ENCODE data around the gene PLEKHG1. TPM values are rescaled to one million over a fixed set of nuclear protein-coding genes. Genes with fewer than 3 reads are reported as not detected.

Gene PLEKHG1
- polyA plus RNA-seq, 1 donor from 2014 or later: 2.6 TPM

DNA sequence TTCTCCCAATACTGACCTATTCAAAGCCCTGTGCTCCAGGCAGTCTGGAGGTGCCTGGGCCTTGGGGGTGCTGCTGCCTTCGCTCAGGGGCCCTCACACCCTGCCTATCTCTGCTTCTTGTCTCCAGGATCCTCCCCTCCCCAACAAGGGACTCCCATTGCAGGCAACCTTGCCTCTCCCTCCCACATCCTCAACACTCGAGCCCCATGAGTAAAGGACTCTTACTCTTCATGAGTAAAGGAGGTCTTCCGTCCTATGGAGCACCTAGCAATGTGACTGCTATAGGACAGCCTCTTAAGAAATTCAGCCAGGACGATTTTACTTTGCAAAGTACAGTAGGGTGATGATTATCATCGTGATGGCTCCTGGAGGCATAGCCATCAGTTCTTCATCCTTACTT is 24.5 kb downstream of the PLEKHG1 start:
- H3F3A ChIP-seq (ENCODE audit: insufficient read depth, low read length, poor library complexity, severe bottlenecking): no peaks in the 10 kb centered on the region
- no peaks in the 10 kb centered on the region for H4K20me1 ChIP-seq (ENCODE audit: insufficient read depth)
- H3K9ac ChIP-seq (ENCODE audit: low read length): no peak overlapping the region
- TF ChIP-seq RAD21 (conservative IDR thresholded peaks at IDR 0.05) (no peak), TAF1 (IDR thresholded peaks at IDR 0.05; ENCODE audit: low read depth) (no peak), POLR2AphosphoS5 (IDR thresholded peaks at IDR 0.05) (no peak), EZH2 (IDR thresholded peaks at IDR 0.05; ENCODE audit: borderline replicate concordance, insufficient read depth, low read length, poor library complexity, severe bottlenecking) (no peak), EP300 (conservative IDR thresholded peaks at IDR 0.05; ENCODE audit: poor library complexity, severe bottlenecking) (no peak), SMC3 (conservative IDR thresholded peaks at IDR 0.05; ENCODE audit: poor library complexity) (no peak), MXI1 (conservative IDR thresholded peaks at IDR 0.05; ENCODE audit: poor library complexity, severe bottlenecking) (no peak)
- TF ChIP-seq, protein P1, sequence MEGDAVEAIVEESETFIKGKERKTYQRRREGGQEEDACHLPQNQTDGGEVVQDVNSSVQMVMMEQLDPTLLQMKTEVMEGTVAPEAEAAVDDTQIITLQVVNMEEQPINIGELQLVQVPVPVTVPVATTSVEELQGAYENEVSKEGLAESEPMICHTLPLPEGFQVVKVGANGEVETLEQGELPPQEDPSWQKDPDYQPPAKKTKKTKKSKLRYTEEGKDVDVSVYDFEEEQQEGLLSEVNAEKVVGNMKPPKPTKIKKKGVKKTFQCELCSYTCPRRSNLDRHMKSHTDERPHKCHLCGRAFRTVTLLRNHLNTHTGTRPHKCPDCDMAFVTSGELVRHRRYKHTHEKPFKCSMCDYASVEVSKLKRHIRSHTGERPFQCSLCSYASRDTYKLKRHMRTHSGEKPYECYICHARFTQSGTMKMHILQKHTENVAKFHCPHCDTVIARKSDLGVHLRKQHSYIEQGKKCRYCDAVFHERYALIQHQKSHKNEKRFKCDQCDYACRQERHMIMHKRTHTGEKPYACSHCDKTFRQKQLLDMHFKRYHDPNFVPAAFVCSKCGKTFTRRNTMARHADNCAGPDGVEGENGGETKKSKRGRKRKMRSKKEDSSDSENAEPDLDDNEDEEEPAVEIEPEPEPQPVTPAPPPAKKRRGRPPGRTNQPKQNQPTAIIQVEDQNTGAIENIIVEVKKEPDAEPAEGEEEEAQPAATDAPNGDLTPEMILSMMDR (IDR thresholded peaks at IDR 0.05; ENCODE audit: poor library complexity, severe bottlenecking): no peak
- TF ChIP-seq, protein P2, sequence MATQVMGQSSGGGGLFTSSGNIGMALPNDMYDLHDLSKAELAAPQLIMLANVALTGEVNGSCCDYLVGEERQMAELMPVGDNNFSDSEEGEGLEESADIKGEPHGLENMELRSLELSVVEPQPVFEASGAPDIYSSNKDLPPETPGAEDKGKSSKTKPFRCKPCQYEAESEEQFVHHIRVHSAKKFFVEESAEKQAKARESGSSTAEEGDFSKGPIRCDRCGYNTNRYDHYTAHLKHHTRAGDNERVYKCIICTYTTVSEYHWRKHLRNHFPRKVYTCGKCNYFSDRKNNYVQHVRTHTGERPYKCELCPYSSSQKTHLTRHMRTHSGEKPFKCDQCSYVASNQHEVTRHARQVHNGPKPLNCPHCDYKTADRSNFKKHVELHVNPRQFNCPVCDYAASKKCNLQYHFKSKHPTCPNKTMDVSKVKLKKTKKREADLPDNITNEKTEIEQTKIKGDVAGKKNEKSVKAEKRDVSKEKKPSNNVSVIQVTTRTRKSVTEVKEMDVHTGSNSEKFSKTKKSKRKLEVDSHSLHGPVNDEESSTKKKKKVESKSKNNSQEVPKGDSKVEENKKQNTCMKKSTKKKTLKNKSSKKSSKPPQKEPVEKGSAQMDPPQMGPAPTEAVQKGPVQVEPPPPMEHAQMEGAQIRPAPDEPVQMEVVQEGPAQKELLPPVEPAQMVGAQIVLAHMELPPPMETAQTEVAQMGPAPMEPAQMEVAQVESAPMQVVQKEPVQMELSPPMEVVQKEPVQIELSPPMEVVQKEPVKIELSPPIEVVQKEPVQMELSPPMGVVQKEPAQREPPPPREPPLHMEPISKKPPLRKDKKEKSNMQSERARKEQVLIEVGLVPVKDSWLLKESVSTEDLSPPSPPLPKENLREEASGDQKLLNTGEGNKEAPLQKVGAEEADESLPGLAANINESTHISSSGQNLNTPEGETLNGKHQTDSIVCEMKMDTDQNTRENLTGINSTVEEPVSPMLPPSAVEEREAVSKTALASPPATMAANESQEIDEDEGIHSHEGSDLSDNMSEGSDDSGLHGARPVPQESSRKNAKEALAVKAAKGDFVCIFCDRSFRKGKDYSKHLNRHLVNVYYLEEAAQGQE (IDR thresholded peaks at IDR 0.05; ENCODE audit: borderline replicate concordance): no peak
- no peaks in the 10 kb centered on the region for H3K9me2 ChIP-seq (ENCODE audit: insufficient read depth, low read length)
- no peaks in the 10 kb centered on the region for H3K79me2 ChIP-seq (replicated peaks; ENCODE audit: insufficient read depth, low read length)
- peaks cover 2% of the 10 kb centered on the region for H3K9me3 ChIP-seq (ENCODE audit: low read length)
- no peaks in the 10 kb centered on the region for H3K36me3 ChIP-seq (ENCODE audit: insufficient read depth, low read length)
- H3K4me2 ChIP-seq (ENCODE audit: low read length): no peak overlapping the region
- H3K27ac ChIP-seq (ENCODE audit: low read length): no peak overlapping the region
- no peaks in the 10 kb centered on the region for H3K27me3 ChIP-seq (ENCODE audit: insufficient read depth, low read depth, low read length)
- no peak overlapping the region for H2AFZ ChIP-seq (ENCODE audit: low read depth, low read length)
- no peak overlapping the region for H3K4me3 ChIP-seq (ENCODE audit: low read length)

DNA sequence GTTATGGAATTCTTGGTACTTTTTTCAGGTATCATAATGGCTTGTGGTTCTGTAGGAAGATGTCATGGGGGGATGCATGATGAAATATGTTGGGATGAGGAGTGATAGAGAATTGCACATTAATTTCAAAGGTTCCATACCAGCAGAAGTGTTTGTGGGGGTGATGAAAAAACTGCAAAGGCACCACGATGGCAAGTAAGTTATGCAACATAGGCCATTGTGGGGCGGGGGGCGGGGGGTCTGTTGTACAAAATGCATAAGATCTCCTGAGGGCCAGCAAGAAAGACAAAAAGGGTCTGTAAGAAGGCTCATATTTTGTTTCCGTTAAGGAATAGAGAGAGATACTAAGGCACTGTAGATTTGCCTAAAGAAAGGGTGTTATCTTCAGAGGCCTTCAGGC is 26.2 kb downstream of the PLEKHG1 start:
- Histone ChIP-seq H3K36me3 (ENCODE audit: insufficient read depth, low read length) (no peaks in the 10 kb centered on the region), H4K20me1 (ENCODE audit: insufficient read depth) (no peaks in the 10 kb centered on the region), H3K4me3 (ENCODE audit: low read length) (no peak overlapping the region), H3K27ac (ENCODE audit: low read length) (no peak overlapping the region), H3K9ac (ENCODE audit: low read length) (no peak overlapping the region), H2AFZ (ENCODE audit: low read depth, low read length) (no peak overlapping the region), H3K9me2 (ENCODE audit: insufficient read depth, low read length) (no peaks in the 10 kb centered on the region), H3K9me3 (ENCODE audit: low read length) (peaks cover 2% of the 10 kb centered on the region), H3K4me2 (ENCODE audit: low read length) (no peak overlapping the region), H3K79me2 (replicated peaks; ENCODE audit: insufficient read depth, low read length) (no peaks in the 10 kb centered on the region), H3K27me3 (ENCODE audit: insufficient read depth, low read depth, low read length) (no peaks in the 10 kb centered on the region), H3F3A (ENCODE audit: insufficient read depth, low read length, poor library complexity, severe bottlenecking) (no peaks in the 10 kb centered on the region)
- no peak for TF ChIP-seq MXI1 (conservative IDR thresholded peaks at IDR 0.05; ENCODE audit: poor library complexity, severe bottlenecking)
- TF ChIP-seq EP300 (conservative IDR thresholded peaks at IDR 0.05; ENCODE audit: poor library complexity, severe bottlenecking): no peak
- TF ChIP-seq, protein P1 (IDR thresholded peaks at IDR 0.05; ENCODE audit: poor library complexity, severe bottlenecking): no peak
- no peak for TF ChIP-seq POLR2AphosphoS5 (IDR thresholded peaks at IDR 0.05)
- no peak for TF ChIP-seq TAF1 (IDR thresholded peaks at IDR 0.05; ENCODE audit: low read depth)
- TF ChIP-seq, protein P2 (IDR thresholded peaks at IDR 0.05; ENCODE audit: borderline replicate concordance): no peak
- no peak for TF ChIP-seq EZH2 (IDR thresholded peaks at IDR 0.05; ENCODE audit: borderline replicate concordance, insufficient read depth, low read length, poor library complexity, severe bottlenecking)
- TF ChIP-seq RAD21 (conservative IDR thresholded peaks at IDR 0.05): no peak
- TF ChIP-seq SMC3 (conservative IDR thresholded peaks at IDR 0.05; ENCODE audit: poor library complexity): no peak

All from neural cell (in vitro differentiated cells).